ENCODE results near the gene STXBP4.

The STXBP4 gene

GRCh38 chr17:55116440-55116914 is 147.9 kb downstream of the STXBP4 start:
- H3K9me3 ChIP-seq (ENCODE audit: control insufficient read depth, low read length) = no peaks in the 10 kb centered on the region
- H3K36me3 ChIP-seq (ENCODE audit: control insufficient read depth, insufficient read depth, low read length) = no peaks in the 10 kb centered on the region
- H3K27ac ChIP-seq (ENCODE audit: low read depth, low read length, severe bottlenecking) = no peak overlapping the region
- H3K4me3 ChIP-seq (ENCODE audit: extremely low read depth, insufficient read depth, low read length, poor library complexity, severe bottlenecking) = no peak overlapping the region
- H3K4me1 ChIP-seq (ENCODE audit: control insufficient read depth, insufficient read depth, low read length, poor library complexity, severe bottlenecking) = no peaks in the 10 kb centered on the region
- 40% methylated on average over 1 of the region's 2 CpGs; no CpG with 5 or more reads in 1 of the 2 experiments for WGBS, 2 experiments (ENCODE audit: insufficient coverage in 2 of 2)

- WGBS, 2 experiments (ENCODE audit: insufficient coverage in 2 of 2) = no CpG with 5 or more reads among the region's 3 CpGs
- H3K4me3 ChIP-seq (ENCODE audit: extremely low read depth, insufficient read depth, low read length, poor library complexity, severe bottlenecking) = no peak overlapping the region
- H3K9me3 ChIP-seq (ENCODE audit: control insufficient read depth, low read length) = no peaks in the 10 kb centered on the region
- no peaks in the 10 kb centered on the region for H3K4me1 ChIP-seq (ENCODE audit: control insufficient read depth, insufficient read depth, low read length, poor library complexity, severe bottlenecking)
- no peak overlapping the region for H3K27ac ChIP-seq (ENCODE audit: low read depth, low read length, severe bottlenecking)
- no peaks in the 10 kb centered on the region for H3K36me3 ChIP-seq (ENCODE audit: control insufficient read depth, insufficient read depth, low read length)
Observed at GRCh38 chr17:55117164-55117563, 148.6 kb downstream of the STXBP4 start.

- Histone ChIP-seq H3K4me3 (ENCODE audit: extremely low read depth, insufficient read depth, low read length, poor library complexity, severe bottlenecking) (no peak overlapping the region), H3K4me1 (ENCODE audit: control insufficient read depth, insufficient read depth, low read length, poor library complexity, severe bottlenecking) (no peaks in the 10 kb centered on the region), H3K9me3 (ENCODE audit: control insufficient read depth, low read length) (no peaks in the 10 kb centered on the region), H3K27ac (ENCODE audit: low read depth, low read length, severe bottlenecking) (no peak overlapping the region), H3K36me3 (ENCODE audit: control insufficient read depth, insufficient read depth, low read length) (no peaks in the 10 kb centered on the region)
Observed at GRCh38 chr17:55120651-55121050, 152.1 kb downstream of the STXBP4 start.

GRCh38 chr17:55121268-55121667 is 152.7 kb downstream of the STXBP4 start:
- Histone ChIP-seq H3K27ac (ENCODE audit: low read depth, low read length, severe bottlenecking) (no peak overlapping the region), H3K36me3 (ENCODE audit: control insufficient read depth, insufficient read depth, low read length) (no peaks in the 10 kb centered on the region), H3K9me3 (ENCODE audit: control insufficient read depth, low read length) (no peaks in the 10 kb centered on the region), H3K4me3 (ENCODE audit: extremely low read depth, insufficient read depth, low read length, poor library complexity, severe bottlenecking) (no peak overlapping the region), H3K4me1 (ENCODE audit: control insufficient read depth, insufficient read depth, low read length, poor library complexity, severe bottlenecking) (no peaks in the 10 kb centered on the region)

GRCh38 chr17:55122114-55122513 is 153.5 kb downstream of the STXBP4 start:
- no peaks in the 10 kb centered on the region for H3K36me3 ChIP-seq (ENCODE audit: control insufficient read depth, insufficient read depth, low read length)
- WGBS, 2 experiments (ENCODE audit: insufficient coverage in 2 of 2) = no CpG with 5 or more reads among the region's 2 CpGs
- no peak overlapping the region for H3K27ac ChIP-seq (ENCODE audit: low read depth, low read length, severe bottlenecking)
- no peaks in the 10 kb centered on the region for H3K9me3 ChIP-seq (ENCODE audit: control insufficient read depth, low read length)
- H3K4me1 ChIP-seq (ENCODE audit: control insufficient read depth, insufficient read depth, low read length, poor library complexity, severe bottlenecking) = no peaks in the 10 kb centered on the region
- H3K4me3 ChIP-seq (ENCODE audit: extremely low read depth, insufficient read depth, low read length, poor library complexity, severe bottlenecking) = no peak overlapping the region

- Histone ChIP-seq H3K4me3 (ENCODE audit: extremely low read depth, insufficient read depth, low read length, poor library complexity, severe bottlenecking) (no peak overlapping the region), H3K9me3 (ENCODE audit: control insufficient read depth, low read length) (no peaks in the 10 kb centered on the region), H3K27ac (ENCODE audit: low read depth, low read length, severe bottlenecking) (no peak overlapping the region), H3K36me3 (ENCODE audit: control insufficient read depth, insufficient read depth, low read length) (no peaks in the 10 kb centered on the region), H3K4me1 (ENCODE audit: control insufficient read depth, insufficient read depth, low read length, poor library complexity, severe bottlenecking) (no peaks in the 10 kb centered on the region)
- whole genome bisulfite sequencing, 2 experiments (ENCODE audit: insufficient coverage in 2 of 2) = 83 to 94% methylated on average over 2 to 3 of the region's 3 CpGs
Observed at GRCh38 chr17:55124730-55125360, 156.3 kb downstream of the STXBP4 start.

- Histone ChIP-seq H3K9me3 (ENCODE audit: control insufficient read depth, low read length) (no peaks in the 10 kb centered on the region), H3K36me3 (ENCODE audit: control insufficient read depth, insufficient read depth, low read length) (no peaks in the 10 kb centered on the region), H3K4me3 (ENCODE audit: extremely low read depth, insufficient read depth, low read length, poor library complexity, severe bottlenecking) (no peak overlapping the region), H3K4me1 (ENCODE audit: control insufficient read depth, insufficient read depth, low read length, poor library complexity, severe bottlenecking) (no peaks in the 10 kb centered on the region), H3K27ac (ENCODE audit: low read depth, low read length, severe bottlenecking) (no peak overlapping the region)
- 63 to 75% methylated on average over 2 of the region's 2 CpGs for WGBS, 2 experiments (ENCODE audit: insufficient coverage in 2 of 2)
Observed at GRCh38 chr17:55133583-55133982, 165.0 kb downstream of the STXBP4 start.

- WGBS, 2 experiments (ENCODE audit: insufficient coverage in 2 of 2) = no CpG with 5 or more reads among the region's 1 CpG
- Histone ChIP-seq H3K9me3 (ENCODE audit: control insufficient read depth, low read length) (no peaks in the 10 kb centered on the region), H3K4me1 (ENCODE audit: control insufficient read depth, insufficient read depth, low read length, poor library complexity, severe bottlenecking) (no peaks in the 10 kb centered on the region), H3K27ac (ENCODE audit: low read depth, low read length, severe bottlenecking) (no peak overlapping the region), H3K36me3 (ENCODE audit: control insufficient read depth, insufficient read depth, low read length) (no peaks in the 10 kb centered on the region), H3K4me3 (ENCODE audit: extremely low read depth, insufficient read depth, low read length, poor library complexity, severe bottlenecking) (no peak overlapping the region)
Observed at GRCh38 chr17:55134486-55135157, 166.1 kb downstream of the STXBP4 start.

- Histone ChIP-seq H3K36me3 (ENCODE audit: control insufficient read depth, insufficient read depth, low read length) (no peaks in the 10 kb centered on the region), H3K4me3 (ENCODE audit: extremely low read depth, insufficient read depth, low read length, poor library complexity, severe bottlenecking) (no peak overlapping the region), H3K9me3 (ENCODE audit: control insufficient read depth, low read length) (no peaks in the 10 kb centered on the region), H3K4me1 (ENCODE audit: control insufficient read depth, insufficient read depth, low read length, poor library complexity, severe bottlenecking) (no peaks in the 10 kb centered on the region), H3K27ac (ENCODE audit: low read depth, low read length, severe bottlenecking) (no peak overlapping the region)
Observed at GRCh38 chr17:55140809-55141208, 172.2 kb downstream of the STXBP4 start.

- Histone ChIP-seq H3K36me3 (ENCODE audit: control insufficient read depth, insufficient read depth, low read length) (no peaks in the 10 kb centered on the region), H3K9me3 (ENCODE audit: control insufficient read depth, low read length) (no peaks in the 10 kb centered on the region), H3K27ac (ENCODE audit: low read depth, low read length, severe bottlenecking) (no peak overlapping the region)
Observed at GRCh38 chr17:55144518-55144917, 176.0 kb downstream of the STXBP4 start.

GRCh38 chr17:55149485-55149884 is 180.9 kb downstream of the STXBP4 start:
- Histone ChIP-seq H3K4me3 (ENCODE audit: extremely low read depth, insufficient read depth, low read length, poor library complexity, severe bottlenecking) (no peak overlapping the region), H3K36me3 (ENCODE audit: control insufficient read depth, insufficient read depth, low read length) (no peaks in the 10 kb centered on the region), H3K9me3 (ENCODE audit: control insufficient read depth, low read length) (no peaks in the 10 kb centered on the region), H3K27ac (ENCODE audit: low read depth, low read length, severe bottlenecking) (no peak overlapping the region), H3K4me1 (ENCODE audit: control insufficient read depth, insufficient read depth, low read length, poor library complexity, severe bottlenecking) (no peaks in the 10 kb centered on the region)

More at GRCh38 chr17:55144518-55144917, 176.0 kb downstream of the STXBP4 start:
- Histone ChIP-seq H3K4me1 (ENCODE audit: control insufficient read depth, insufficient read depth, low read length, poor library complexity, severe bottlenecking) (no peaks in the 10 kb centered on the region), H3K4me3 (ENCODE audit: extremely low read depth, insufficient read depth, low read length, poor library complexity, severe bottlenecking) (no peak overlapping the region)
